Keratinocyte (primary cell): ENCODE results near the gene IL3.

ENCODE experiments used
- EZH2 ChIP-seq: IDR thresholded peaks from one replicate; pipeline ENCODE4 v1.6.1; 2012; ENCODE audit warnings: inconsistent platforms, mild to moderate bottlenecking, low read length, moderate library complexity
- TF ChIP-seq, protein P1 (sequence below), 3 experiments: IDR thresholded peaks in 1 of 3; conservative IDR thresholded peaks in 1 of 3; optimal IDR thresholded peaks in 1 of 3; 2 replicates in 2 of 3; 3 replicates in 1 of 3; pipeline versions ENCODE3 to v1.5.1; 2011; ENCODE audit warnings: low read length in 3 of 3, mild to moderate bottlenecking in 3 of 3, moderate library complexity in 2 of 3, control low read depth in 1 of 3, inconsistent platforms in 1 of 3; ENCODE audit not compliant: insufficient read depth in 2 of 3; ENCODE audit errors: extremely low read depth in 1 of 3

- TF ChIP-seq, protein P1, sequence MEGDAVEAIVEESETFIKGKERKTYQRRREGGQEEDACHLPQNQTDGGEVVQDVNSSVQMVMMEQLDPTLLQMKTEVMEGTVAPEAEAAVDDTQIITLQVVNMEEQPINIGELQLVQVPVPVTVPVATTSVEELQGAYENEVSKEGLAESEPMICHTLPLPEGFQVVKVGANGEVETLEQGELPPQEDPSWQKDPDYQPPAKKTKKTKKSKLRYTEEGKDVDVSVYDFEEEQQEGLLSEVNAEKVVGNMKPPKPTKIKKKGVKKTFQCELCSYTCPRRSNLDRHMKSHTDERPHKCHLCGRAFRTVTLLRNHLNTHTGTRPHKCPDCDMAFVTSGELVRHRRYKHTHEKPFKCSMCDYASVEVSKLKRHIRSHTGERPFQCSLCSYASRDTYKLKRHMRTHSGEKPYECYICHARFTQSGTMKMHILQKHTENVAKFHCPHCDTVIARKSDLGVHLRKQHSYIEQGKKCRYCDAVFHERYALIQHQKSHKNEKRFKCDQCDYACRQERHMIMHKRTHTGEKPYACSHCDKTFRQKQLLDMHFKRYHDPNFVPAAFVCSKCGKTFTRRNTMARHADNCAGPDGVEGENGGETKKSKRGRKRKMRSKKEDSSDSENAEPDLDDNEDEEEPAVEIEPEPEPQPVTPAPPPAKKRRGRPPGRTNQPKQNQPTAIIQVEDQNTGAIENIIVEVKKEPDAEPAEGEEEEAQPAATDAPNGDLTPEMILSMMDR (optimal IDR thresholded peaks at IDR 0.05 in 1 of 3, IDR thresholded peaks at IDR 0.05 in 1 of 3, conservative IDR thresholded peaks at IDR 0.05 in 1 of 3; ENCODE audit: extremely low read depth in 1 of 3, insufficient read depth in 2 of 3, low read length in 3 of 3): no peak
- no peak for TF ChIP-seq EZH2
Measured at GRCh38 chr5:132026516-132027008, 33.9 kb upstream of the IL3 start.
